Brain microvascular endothelial cell (primary cell): ENCODE data around the gene TYW1B.
A peak's percentile ranks its signal among the peaks of the same experiment; 100 is the strongest.
"Not testable (repeated sequence)": the region's sequence is repeated elsewhere in the genome, so short reads cannot be mapped to it uniquely, and the experiment has no call there.

Experiments
- DNase-seq: peaks from one replicate; pipeline ENCODE4 v3.0.0-alpha.2; 2020
- H3K27ac ChIP-seq: fragments of 250-450 bp; sonication (Bioruptor Pico); 2 replicates; pipeline ENCODE4 v1.5.1; 2020; ENCODE audit warnings: mild to moderate bottlenecking, moderate library complexity
- H3K27me3 ChIP-seq: fragments of 250-450 bp; sonication (Bioruptor Pico); replicated peaks from 2 replicates; pipeline ENCODE4 v1.5.1; 2020; ENCODE audit warnings: mild to moderate bottlenecking
- H3K36me3 ChIP-seq: fragments of 250-450 bp; sonication (Bioruptor Pico); replicated peaks from 2 replicates; pipeline ENCODE4 v1.5.1; 2020; ENCODE audit warnings: mild to moderate bottlenecking
- H3K4me3 ChIP-seq: 2 replicates; pipeline ENCODE4 v1.5.1; 2011; ENCODE audit warnings: low read depth, mild to moderate bottlenecking, control low read depth, low read length, moderate library complexity
- in situ Hi-C: cut with HindIII; loops from 2 replicates; pipeline ENCODE4 v1.10.0; 2017; ENCODE audit warnings: low sequenced_read_pairs, low pct_ligation_motif_present
- TF ChIP-seq, protein P1 (sequence below): IDR thresholded peaks from 2 replicates; pipeline ENCODE4 v1.5.1; 2011; ENCODE audit warnings: low read depth, mild to moderate bottlenecking, moderate library complexity, low read length, control low read depth, inconsistent platforms; ENCODE audit errors: missing control alignments

The TYW1B gene

DNA sequence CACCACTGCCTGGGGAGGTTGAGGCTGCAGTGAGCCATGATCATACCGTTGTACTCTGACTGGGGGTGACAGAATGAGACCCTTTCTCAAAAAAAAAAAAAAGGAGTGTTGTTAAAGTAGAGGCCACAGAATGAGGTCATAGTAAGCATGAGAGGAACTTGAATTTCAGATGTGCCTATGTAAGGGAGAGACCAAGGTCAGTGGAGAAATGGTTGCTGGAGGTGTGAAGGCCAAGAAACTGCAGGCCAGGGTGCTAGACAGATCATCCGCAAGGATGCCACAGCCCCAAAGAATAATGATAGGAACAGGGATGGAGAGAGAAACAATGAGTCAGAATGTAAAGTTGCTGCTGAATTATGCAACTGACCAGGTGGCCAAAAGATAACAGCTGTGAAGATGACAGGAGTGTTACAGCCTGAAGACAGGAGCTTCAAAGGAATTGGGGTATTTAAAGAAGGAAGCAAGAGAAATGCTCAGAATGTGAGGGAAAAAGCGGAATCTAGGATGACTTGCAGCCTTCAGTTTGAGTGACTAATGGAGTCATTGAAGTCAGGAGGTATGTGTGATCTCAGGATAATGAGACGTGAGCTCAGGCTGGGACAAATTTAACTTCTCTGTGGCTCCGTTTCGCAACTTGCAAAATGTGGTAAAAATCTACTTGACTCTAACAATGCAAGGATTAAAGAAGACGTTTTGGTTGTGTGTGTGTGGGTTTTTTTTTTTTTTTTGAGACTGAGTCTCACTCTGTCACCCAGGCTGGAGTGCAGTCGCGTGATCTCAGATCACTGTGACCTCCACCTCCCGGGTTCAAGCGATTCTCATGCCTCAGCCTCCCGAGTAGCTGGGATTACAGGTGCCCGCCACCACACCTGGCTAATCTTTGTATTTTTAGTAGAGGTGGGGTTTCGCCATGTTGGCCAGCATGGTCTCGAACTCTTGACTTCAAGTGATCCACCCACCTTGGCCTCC lies 22.2 kb downstream of the TYW1B start:
- Histone ChIP-seq H3K36me3 (no peaks in the 10 kb centered on the region), H3K27ac (peak overlapping the region; percentile 34), H3K4me3 (no peak overlapping the region), H3K27me3 (no peaks in the 10 kb centered on the region)
- in situ Hi-C loops, result no loop called here
- TF ChIP-seq, protein P1, sequence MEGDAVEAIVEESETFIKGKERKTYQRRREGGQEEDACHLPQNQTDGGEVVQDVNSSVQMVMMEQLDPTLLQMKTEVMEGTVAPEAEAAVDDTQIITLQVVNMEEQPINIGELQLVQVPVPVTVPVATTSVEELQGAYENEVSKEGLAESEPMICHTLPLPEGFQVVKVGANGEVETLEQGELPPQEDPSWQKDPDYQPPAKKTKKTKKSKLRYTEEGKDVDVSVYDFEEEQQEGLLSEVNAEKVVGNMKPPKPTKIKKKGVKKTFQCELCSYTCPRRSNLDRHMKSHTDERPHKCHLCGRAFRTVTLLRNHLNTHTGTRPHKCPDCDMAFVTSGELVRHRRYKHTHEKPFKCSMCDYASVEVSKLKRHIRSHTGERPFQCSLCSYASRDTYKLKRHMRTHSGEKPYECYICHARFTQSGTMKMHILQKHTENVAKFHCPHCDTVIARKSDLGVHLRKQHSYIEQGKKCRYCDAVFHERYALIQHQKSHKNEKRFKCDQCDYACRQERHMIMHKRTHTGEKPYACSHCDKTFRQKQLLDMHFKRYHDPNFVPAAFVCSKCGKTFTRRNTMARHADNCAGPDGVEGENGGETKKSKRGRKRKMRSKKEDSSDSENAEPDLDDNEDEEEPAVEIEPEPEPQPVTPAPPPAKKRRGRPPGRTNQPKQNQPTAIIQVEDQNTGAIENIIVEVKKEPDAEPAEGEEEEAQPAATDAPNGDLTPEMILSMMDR, result no peak
- DNase-seq, result peak; percentile 53

DNA sequence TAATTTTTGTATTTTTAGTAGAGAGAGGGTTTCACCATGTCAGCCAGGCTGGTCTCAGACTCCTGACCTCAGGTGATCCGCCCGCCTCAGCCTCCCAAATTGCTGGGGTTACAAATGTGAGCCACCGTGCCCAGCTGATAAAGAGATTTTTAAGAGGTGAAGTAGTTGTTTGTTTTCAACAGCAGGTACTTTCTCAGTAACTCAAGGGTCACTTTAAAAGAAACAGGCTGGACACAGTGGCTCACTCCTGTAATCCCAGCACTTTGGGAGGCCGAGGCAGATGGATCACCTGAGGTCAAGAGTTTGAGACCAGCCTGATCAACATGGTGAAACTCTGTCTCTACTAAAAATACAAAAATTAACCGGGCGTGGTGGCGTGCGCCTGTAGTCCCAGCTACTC lies 24.2 kb downstream of the TYW1B start:
- in situ Hi-C loops, H3K36me3 ChIP-seq, H3K27ac ChIP-seq, DNase-seq, H3K27me3 ChIP-seq, H3K4me3 ChIP-seq: not testable (repeated sequence)

DNA sequence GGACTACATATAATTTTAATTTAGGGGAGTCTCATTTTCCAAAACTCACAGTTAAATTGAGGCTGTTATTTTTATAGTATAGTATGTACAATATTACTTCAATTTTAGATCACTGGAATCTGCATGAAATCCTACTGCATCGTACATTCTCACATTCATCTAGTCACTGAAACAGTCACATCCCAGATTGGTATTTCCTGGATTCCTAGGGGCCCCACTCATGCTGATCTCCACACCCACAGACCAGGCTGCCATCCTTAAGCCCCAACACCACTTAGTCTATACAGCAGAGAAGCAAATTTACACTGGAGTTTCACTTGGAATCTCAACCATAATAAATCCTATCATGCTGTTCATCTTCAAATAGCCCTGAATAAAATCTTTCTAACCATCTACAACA lies 26.4 kb downstream of the TYW1B start:
- H3K27me3 ChIP-seq, in situ Hi-C loops, H3K27ac ChIP-seq, H3K36me3 ChIP-seq, H3K4me3 ChIP-seq: not testable (repeated sequence)
- DNase-seq, result peak; percentile 81

DNA sequence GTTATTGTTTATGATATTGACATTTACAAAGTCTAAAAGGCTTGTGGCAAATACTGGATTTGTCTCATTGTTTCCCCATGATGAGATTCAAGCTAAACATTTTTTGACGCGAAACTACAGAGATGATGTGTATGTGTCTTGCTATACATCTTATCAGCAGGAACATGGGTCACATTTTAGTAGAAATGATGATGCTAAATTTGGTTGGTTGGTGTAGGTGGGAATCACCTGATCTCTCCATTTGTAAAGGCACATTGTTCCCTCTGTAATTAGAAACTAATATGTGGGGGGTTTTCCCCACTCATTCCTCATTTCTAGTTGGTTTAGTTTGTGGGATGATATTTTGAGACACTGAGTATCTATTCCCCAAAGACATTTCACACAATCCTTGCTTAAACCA lies 32.6 kb downstream of the TYW1B start:
- H3K4me3 ChIP-seq, H3K36me3 ChIP-seq, in situ Hi-C loops, DNase-seq, H3K27me3 ChIP-seq, H3K27ac ChIP-seq: not testable (repeated sequence)

DNA sequence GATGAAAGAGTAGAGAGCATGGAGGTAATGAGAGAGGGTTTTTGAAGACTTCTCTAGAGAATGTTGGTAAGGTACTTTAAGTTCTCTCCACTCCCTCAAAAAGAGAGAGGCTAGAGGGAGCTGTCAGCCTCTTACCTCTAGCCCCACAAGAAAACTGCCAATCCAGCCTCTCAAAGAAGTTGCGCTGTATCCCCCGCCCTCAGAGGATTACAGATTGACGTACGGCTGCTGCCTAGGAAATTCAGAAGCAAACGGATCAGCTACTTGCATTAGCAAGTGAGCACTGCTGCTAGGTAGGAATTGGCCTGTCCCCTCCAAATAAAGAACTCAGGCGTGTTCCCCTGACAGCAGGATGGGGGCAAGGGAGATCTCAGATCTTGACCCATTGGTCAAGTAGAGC lies 34.2 kb downstream of the TYW1B start:
- TF ChIP-seq, protein P1, result no peak
- Histone ChIP-seq H3K4me3 (no peak overlapping the region), H3K36me3 (no peaks in the 10 kb centered on the region), H3K27me3 (no peaks in the 10 kb centered on the region), H3K27ac (no peak overlapping the region)
- in situ Hi-C loops, result no loop called here
- DNase-seq, result no peak

DNA sequence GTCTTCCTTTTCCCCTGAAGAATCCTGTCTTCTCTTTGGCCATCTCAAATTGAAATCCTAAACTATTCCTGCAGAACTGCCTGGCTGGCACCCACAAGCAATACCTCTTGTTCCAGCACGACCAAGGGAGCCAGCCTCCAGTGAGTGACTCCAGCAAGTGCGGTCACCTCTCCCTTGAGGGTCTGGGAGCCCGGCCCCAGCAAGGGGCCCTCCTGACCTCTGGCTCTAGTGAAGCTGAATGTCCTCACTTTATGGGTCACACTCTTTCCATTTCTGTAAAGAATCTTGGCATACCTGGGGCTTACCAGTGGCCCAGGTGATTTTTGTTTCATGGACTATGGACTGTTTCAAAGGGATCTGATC lies 37.3 kb downstream of the TYW1B start:
- H3K4me3 ChIP-seq, H3K27me3 ChIP-seq, in situ Hi-C loops, H3K27ac ChIP-seq, H3K36me3 ChIP-seq, DNase-seq: not testable (repeated sequence)

DNA sequence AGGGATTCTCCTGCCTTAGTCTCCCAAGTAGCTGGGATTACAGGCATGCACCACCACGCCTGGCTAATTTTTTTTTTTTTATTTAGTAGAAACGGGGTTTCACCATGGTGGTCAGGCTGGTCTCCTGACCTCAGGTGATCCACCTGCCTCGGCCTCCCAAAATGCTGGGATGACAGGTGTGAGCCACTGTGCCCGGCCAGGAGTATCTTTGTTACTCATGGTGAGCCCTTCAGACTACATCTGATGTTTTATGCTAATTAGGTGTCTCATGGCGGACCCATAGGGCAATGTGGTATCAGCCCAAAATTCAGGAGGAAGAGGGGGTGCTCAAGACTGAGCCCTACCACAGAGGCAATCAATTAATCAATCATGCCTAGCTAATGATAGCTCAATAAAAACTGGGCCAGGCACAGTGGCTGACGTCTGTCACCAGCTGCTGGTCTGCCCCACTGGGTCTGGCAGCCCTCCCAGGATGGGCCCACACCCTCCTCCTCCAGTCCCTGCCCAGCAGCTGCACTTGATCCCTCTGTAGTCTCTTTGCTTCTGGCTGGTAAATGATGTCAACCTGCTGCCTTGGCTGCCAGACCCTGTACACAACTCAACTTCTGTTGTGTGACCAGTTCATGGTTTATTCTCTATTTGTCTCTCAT lies 37.8 kb downstream of the TYW1B start:
- H3K27ac ChIP-seq, H3K36me3 ChIP-seq, H3K4me3 ChIP-seq, in situ Hi-C loops, DNase-seq, H3K27me3 ChIP-seq: not testable (repeated sequence)

DNA sequence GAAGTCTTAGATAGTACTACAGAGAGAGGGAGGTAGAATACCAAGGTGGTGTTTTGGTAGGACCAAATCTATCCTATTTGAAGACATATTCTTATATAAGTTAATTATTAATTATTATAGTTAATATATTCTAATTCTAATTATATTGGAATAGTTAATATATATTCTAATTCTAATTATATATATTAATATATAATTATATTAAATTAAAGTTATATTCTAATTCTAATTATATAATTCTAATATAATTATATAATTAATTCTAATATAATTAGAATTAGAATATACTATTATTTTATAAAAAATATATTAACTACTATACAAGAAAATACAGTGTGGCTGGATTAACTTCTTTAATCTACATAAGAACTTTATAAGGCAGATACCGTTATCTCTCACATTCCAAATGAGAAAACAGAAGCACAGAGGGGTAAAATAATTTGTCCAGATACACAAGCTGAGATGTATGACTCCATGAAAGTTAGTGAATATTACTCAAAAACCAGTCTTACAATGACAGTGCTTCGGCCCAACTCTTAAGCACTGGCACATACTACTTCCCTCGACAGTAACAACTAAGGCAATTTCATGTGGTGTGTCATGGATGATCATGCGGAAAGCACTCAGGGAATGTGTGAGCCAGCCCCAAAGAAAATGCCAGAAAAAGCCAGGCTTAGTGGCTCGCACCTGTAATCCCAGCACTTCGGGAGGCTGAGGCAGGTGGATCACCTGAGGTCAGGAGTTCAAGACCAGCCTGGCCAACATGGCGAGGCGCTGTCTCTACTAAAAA lies 42.6 kb downstream of the TYW1B start:
- no peak overlapping the region for H3K4me3 ChIP-seq
- no peaks in the 10 kb centered on the region for H3K36me3 ChIP-seq
- TF ChIP-seq, protein P1, result no peak
- no peak overlapping the region for H3K27ac ChIP-seq
- DNase-seq, result peak; percentile 45
- H3K27me3 ChIP-seq, result no peaks in the 10 kb centered on the region
- in situ Hi-C loops, result no loop called here

DNA sequence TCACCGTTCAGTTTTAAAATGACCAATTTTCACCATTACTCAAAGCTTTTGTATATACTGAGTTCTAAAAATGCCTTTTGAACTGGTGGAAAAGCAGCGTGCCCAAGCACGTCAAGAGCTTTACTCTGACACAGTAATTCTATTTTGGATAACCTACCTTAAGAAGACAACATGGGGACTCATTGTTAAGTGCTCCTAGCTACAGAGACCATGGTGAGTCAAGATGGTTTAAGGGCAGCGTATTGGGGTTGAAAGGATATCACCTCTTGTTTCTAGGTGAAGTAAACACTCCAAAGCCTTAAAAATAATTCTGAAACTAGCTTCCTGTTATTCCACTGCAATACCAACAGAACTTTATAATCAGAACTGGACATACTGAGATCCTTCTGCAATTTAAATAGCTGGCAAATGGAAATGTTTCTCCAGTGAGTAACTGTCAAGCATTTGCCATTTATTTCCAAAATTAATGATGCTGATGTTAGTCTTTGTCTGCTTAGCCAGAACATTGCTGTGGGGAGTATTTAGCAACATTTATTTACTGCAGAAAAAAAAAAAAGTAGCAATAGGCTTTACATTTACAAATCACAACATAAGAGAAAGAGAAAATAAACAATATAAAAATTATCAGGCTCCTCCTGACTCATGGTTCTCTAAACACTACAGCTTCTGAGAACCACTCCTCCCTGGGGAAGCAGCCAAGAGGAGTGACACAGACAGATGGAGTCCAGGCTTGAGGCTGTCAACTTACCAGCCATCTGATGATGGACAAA lies 44.2 kb downstream of the TYW1B start:
- peak; percentile 86 for DNase-seq
- H3K4me3 ChIP-seq, H3K27me3 ChIP-seq, in situ Hi-C loops, H3K36me3 ChIP-seq: not testable (repeated sequence)
- H3K27ac ChIP-seq, result peak overlapping the region; percentile 22
